Stimulated activated CD4-positive, alpha-beta T cell treated with anti-CD3 and anti-CD28 coated beads, Interleukin-2, amount 100 ng/mL, for 24 hours (primary cell): Measurements from ENCODE around the gene NFS1.
A peak's percentile ranks its signal among the peaks of the same experiment; 100 is the strongest.
"Not testable (repeated sequence)": the region's sequence is repeated elsewhere in the genome, so short reads cannot be mapped to it uniquely, and the experiment has no call there.

Source experiments
- DNase-seq, 2 donors: peaks; one replicate each; pipeline ENCODE4 v3.0.0-alpha.2; 2020

Gene NFS1

DNA sequence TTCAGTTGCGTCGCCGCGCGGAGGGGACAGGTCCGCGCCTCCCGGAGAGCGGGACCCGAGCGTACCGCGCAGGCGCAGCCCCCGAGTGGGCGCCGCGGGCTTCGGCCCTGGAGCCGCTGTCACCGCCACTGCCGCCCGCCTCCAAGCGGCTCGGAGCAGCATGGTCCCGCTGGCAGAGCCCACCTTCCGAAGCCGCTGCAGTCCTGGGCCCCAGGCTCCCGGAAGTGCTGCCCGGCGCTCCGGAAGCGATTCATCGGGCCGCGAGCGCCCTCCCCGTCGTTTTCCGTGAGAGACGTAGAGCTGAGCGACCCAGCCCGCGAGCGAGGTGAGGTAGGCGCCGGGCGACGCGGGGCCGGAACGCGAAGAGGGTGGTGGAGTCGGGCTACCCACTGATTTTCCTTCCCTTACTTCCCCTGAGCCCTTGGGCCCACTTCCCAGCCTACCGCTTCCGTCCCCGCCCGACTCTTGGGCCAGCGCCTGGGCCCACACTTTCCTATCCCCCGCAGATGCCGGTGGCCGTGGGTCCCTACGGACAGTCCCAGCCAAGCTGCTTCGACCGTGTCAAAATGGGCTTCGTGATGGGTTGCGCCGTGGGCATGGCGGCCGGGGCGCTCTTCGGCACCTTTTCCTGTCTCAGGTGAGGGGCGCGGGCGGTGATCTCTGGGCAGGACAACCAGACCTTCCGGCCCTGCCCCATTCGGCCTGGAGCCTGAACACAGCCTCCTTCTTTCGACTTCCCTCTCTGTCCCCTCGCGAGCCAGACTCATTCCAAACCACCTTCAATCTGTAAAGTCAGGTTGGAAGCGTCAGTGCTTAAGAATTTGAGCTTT lies at the start of gene NFS1, which contains the start of gene ROMO1:
Gene NFS1 (minus strand): TSS at position 226 of the 830 bp plus-strand sequence. CDS start 64 bp downstream, at position 162.
Gene ROMO1 (plus strand): TSS at position 279 of the 830 bp plus-strand sequence. CDS start 228 bp downstream, at position 507.
- peak; percentile 88 to 89 for DNase-seq

DNA sequence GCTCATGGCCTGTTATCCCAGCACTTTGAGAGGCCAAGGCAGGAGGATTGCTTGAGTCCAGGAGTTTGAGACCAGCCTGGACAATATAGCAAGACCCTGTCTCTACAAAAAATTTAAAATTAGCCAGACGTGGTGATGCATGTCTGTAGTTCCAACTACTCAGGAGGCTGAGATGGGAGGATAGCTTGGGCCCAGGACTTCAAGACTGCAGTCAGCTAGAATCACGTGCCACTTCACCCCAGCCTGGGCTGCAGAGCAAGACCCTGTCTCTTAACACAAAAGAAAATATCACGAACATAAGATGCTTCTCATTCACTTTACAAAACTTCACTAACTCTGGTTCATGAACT lies 45.3 kb upstream of the NFS1 start:
- not testable (repeated sequence) for DNase-seq

DNA sequence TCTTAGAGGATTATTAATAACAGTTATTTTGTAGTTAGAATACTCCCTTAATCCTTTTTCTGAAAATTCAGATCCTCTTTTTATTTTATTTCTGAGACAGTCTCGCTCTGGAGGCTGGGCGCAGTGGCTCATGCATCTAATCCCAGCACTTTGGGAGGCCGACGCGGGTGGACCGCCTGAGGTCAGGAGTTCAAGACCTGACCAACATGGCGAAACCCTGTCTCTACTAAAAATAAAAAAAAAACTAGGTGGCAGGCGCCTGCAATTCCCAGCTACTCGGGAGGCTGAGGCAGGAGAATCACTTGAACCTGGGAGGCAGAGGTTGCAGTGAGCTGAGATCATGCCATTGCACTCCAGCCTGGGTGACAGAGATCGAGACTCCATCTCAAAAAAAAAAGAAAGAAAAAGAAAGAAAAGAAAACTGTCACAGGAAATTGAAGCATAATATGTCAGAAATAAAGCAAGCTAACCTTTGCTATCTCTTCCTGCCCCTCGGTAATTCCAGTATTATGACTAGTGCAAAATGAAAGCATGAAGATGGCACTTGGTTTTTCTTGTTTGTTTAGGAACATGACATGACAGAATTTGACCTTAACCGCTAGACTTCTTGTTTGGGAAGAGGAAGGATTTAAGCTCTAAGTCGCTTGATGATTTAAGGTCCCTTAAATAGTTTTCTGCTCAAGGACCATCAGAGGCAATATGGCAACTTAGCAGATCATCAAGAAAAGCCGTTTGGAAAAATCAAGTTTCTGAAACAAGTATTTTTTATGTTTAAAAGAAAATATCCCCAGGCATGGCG lies 44.7 kb upstream of the NFS1 start:
- peak in 1 of 2 donors; percentile 27 for DNase-seq

DNA sequence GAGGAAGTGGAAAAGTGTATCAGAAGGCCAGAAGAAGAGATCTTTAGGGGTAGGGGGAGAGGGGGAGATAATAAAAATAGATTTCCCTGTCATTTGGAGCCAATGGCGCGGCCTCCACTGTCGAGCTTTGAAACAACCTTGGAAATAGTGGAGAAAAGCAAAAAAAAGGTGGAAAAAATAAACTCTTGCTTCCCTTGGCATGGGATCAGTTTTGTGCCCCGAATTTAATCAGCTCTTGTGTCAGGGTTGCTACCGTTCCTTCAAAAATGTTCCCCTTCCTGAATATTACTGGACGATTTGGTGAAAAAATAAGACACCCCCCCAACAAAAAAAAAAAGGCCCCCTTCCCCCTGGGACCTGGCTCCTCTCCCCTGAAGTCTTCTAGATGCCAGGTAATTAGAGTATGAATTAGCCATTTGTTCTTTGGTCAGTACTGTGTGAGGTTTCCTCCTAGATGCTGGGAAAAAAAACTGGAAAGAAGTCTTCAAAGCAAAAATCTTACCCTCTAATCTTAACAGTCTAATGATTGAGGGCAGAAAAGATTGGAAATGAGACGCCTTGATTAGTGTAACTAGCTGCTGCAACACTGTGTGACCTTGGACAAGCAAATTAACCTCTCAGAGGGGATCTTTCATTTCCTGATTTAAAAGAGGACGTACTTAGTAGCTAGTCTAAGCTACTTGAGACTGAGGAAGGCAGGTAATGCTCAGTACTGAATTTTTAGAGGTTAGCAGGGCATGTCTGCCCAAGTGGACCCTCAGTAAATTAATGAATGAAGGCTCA lies 43.8 kb upstream of the NFS1 start:
- no peak for DNase-seq

DNA sequence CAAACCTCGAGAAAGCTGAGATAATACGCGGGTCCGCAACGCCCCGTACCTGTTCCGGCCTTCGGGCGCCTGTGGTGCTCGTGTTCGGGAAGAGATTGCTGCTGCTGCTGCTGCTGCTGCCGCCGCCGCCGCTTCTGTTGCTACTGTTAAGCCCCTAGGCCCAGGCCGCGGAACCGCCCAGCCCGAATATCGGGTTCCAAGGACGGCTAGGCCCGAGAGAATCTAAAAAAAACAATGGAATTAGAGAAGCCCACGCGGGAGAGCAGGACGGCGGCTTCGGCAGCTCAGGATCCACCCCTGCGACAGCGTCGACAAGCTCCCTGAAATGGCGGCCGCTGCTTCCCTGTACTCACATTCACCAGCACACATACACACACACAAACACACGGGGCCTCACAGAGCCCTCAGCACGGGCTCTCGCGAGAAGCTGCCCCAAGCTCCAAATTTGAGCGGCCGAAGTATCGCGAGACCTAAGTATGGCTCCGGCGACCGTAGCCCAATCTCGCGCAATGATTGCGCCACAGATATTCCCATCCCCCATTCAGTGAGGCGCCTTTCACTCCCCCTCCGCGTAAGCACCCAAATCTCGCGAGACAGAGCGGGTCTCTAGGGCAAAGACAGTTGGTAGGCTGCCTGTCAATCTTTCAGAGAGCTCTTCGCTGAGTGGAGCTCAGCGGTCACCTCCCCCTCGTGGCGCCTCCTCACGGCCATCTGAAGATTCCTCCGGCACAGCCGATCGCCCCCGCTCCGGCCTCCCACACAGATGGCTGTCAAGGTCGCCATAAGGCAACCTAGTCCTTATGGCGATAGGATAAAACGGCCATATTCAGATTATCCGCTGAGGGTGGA lies 43.0 kb upstream of the NFS1 start, which contains the start of gene RBM39:
Gene RBM39 (minus strand): TSS at position 369 of the 849 bp plus-strand sequence. CDS start 1,386 bp downstream, outside the sequence.
- DNase-seq, result peak; percentile 98 to 99

DNA sequence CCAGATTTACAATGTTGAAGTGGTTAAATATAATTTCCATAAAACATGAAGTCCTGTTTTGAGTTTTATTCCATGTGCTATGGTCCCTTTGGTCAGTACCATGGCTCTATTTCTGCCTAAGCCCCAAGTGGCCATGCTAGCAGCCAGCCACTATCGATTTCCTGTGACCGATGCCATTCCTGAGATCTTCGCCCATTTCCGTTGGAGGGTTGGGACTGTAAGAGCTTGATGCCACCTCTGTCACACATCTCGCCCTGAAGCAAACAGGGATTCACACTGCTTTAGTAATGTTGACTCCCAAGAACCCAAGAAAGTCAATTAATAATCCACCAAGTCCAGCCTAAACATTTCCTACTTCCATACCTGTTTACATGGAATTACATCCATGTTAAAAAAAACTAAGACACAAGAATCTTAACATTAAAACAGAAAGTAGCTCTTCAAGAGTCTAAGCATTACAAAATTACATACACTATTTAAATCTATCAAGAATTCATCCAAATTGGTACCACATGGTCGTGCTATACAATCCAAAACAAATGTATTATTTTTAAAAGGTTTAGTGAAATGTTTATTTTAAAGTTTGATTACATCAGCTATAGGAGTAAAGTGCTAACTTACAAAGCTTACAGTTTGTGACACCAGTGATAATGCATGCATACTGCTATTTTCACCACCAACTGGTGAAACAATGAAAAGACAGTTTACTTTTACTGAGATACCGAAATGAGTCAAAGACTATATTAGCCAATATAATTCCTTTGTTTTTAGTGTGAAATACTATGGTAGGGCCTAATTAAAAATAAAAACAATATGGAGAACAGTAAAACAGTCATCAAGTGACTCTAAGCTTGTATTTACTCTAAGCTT lies 40.4 kb upstream of the NFS1 start:
- DNase-seq, result no peak

DNA sequence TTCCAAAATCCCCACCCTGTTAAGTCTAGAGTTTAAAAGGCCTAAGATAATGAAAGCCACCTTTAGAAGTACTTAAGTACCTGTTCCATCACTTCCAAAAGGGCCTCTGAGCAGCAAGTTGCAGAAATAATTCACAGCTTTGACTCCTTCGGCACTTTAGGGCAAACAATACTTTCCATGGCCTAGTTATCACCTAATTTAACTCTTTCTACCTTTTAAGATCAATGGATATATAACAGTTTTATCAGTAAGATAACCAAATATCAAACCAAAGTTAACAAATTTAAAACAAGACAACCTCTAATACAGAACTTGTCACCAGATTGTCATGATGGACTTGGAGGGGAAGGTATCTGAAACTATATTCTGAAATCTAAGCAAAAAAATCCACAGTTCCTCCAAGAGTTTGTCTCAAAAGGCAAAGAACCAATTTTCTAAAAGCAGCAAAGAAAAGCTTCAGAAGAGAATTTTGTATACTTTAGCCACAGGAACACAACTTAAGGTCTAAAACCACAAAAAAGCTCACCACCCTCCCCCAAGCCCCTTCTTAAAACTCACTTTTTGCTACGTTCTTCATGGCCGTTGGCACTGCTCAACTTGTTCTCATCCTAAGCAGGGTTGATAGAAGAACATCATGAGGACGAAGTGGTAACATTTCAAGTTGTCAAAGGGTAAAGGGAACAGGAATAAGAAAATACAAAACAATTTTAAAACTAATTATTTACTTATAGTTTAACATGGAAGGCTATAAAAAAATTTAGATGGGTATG lies 39.4 kb upstream of the NFS1 start:
- no peak for DNase-seq

DNA sequence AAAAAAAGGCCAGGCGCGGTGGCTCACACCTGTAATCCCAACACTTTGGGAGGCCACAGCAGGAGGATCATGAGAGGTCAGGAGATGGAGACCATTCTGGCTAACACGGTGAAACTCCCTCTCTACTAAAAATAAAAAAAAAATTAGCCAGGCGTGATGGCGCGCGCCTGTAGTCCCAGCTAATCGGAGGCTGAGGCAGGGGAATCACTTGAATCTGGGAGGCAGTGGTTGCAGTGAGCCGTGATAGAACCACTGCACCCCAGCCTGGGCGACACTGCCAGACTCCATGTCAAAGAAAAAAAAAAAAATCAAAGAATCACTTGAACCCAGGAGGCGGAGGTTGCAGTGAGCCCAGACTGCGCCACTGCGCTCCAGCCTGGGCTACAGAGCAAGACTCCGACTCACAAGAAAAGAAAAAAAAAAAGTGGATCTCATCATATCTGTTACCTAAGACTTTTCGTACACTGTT lies 38.7 kb upstream of the NFS1 start:
- no peak for DNase-seq

DNA sequence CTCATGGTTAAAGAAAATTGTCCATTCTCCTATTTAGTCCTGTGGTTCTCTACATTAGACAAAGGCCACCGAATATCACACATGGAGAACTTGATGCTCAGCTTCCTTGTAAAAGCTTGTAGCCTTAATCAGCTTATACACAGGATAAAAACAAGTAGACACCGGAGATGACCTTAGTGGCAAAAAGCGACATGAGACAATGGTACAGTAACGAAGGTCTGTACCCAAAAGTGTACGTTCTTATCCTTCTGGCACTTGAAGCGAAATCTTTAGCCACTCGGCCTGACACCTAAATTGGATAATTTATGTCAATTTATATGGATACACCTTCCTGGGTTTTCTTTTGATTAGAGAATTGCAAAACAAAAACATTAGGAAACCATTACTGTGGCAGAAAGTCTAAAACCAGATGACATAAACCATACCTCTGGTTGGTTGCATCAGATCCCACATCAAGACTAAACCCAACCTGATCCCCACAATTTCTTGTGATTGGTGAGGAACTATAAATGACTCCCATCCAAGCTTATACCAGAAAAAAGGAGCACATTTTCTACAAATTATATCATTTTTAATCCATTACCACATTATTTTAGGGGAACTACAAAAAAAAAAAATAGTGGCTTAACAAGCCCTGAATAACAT lies 36.8 kb upstream of the NFS1 start:
- DNase-seq, result no peak

DNA sequence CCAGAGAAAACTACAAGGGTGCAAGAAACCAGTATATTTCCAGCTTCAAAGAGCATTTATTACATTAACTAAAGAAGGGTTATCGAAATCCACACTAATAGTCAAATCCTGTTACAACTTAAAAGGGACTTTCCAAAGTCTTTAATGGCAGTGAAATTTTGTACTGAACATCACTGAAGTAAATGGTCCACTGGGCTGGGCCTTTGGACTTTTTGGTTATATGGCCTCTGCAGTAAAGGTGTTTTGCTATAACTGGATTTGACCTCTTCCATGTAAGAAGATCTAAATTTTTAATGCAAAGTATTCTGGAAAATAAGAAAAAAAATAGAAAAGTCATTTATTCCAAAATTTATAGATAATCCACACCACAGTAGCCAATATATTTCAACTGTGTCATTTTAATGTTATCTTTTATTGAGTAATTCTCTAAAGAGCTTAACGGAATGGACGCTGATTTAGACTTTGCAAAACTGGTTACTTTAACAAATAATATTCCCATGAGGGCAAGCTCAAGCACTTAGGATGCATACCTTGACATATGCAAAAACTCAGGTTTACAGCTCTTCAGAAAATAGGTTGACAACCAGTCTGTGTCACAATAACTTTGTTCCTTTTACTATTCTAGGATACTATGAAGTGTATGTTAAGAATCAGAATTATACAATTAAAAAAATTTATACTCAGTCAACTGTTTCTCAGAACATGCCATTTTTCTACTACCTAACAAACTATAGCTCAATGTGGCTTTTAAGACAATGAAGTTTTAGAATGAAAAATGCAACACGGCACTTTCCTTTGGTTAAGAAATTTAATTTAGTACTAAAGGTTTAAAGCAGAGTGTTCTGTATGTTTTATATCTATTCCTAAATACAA lies 35.9 kb upstream of the NFS1 start:
- DNase-seq, result no peak

DNA sequence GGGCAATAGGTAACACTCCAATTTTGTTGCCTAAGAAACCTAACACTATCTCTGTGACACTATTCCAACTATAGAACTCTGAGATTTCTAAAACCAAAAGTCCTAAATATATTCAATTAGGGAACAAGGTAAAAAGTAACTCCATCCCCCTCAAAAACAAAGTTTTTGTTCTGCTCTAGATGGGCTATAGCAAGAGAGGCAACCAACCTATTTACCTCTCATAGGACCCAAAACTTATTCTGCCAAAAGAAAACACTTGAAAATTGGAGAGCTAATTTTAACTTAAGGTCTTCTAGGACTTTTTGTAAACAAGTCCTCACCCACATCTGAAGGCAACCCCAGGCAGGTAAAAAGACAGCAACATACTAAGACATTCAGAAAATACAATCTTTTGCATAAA lies 35.2 kb upstream of the NFS1 start:
- no peak for DNase-seq

DNA sequence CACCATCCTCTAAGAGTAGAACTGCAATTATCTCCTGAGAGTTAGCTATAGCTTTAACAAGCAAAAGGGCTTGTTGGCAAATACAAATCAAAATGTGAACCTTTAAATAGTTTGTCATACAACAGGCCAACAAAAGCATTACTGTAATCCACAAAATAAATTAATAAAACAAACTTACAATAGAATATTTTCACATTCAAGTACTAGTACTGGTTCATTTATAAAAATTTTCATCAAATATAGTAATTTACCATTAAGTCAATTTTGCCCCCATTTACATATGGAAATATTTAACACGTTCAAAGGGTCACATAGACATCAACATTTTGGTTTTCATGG lies 33.5 kb upstream of the NFS1 start:
- no peak for DNase-seq

DNA sequence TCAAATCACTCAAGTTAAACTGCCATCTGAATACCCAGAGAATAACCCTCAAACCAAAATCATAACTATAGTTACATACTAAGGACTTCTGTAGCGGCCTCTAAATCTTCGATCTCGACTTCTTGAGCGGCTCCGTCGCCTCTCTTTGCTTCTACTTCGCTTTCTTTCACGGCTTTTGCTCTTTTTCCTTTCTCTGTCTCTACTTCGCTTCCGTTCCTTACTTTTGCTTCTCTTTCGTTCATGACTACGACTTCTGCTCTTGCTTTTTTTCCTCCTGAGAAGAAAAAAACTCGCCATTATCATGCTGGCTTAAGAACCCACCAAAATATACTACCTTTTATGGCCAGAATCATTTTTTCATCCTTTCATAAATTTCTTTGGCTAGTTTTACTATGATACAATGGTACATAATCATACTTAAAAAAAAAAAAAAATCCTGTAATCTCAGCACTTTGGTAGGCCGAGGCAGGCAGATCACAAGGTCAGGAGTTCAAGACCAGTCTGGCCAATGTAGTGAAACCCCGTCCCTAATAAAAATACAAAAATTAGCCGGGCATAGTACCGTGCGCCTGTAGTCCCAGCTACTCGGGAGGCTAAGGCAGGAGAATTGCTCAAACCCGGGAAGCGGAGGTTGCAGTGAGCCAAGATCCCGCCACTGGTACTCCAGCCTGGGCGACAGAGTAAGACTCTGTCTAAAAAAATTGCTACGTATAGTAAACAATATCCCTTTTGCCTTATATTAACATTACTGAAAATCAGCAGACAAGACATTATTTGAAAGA lies 32.9 kb upstream of the NFS1 start:
- no peak for DNase-seq

DNA sequence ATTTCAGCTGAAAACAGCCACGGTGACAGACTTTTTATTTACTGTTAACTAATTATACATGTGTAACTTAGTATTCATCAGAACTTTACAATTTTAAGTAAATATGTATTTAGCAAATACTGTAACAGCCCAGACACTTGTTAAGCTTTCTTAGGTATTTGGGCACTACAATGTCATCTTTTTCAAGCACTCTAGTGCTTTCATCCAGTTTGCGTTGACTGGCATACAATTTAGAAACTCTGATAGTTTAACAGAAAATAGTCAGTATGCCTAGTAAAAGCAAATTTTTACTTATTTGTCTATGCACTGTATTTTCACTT lies 32.3 kb upstream of the NFS1 start:
- no peak for DNase-seq

DNA sequence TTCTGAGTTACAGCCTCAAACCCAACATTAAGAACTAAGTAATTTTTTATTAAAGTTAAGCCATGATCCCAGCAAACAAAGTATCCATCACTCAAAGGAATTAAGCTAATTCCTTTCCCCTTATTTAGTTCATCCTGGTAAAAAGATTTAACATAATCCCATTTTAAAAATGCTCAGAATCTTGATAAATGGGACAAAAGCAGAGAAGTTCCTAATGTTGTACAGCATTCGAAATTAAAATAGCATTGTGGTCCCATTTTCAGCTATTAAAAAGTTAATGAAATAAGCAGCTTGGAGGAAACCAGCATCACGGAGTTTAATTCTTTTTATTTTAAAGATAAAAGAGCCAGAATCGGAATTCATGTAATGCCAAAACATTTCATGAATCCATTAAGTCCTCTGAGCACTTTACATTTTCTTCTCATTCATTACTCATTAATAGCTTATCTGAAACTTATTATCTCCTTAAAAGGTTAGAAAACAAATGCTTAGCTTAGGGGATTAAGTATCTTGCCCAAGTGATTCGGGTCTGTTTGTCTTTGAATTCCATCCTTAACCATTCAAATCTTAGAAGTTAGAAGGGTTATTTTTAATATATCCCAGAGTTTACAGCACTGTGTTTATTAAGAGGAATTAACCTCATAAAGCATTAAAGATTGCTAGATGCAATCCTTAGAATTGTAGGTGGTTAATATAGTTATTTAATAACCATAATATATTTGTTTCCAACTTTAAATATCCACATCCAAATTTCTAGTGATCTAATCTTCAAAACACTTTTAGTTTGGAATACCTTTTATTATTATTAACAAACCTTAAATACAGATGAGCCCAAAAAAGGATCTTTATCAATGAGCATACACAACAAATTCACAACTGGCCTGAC lies 31.7 kb upstream of the NFS1 start:
- no peak for DNase-seq

DNA sequence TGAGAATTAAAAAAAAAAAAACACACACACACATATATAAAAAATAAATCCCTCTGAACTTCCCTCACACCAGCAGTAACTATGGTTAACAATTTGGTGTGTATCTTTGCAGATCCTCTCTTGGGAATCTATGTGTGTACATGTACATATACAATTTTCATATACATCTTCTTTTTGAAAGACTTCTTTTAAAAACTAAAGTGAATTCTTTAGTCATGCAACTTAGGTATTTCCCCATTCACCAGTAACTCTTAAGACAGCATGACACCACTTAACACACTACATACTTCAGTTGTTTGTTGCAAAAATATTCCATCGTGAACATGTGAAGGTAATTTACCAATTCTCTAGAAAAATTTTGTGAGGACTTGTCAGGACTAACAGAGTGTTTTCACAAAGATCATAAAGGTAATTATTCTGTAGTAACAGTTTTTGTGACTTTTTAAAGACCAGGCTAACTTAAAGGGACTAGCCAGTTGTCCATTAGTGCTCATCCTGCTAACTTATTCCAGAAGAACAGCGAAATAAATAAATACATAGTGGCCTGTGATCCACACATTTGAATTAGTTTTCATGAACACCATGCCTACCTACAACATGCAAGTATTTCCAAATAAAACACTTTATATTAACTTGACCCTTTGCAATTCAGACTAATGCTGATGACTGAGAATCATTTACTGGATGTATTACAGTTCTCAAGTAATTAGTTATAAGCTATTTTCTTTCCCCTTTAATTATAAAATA lies 30.9 kb upstream of the NFS1 start:
- no peak for DNase-seq
